GM12801 (cell line): ENCODE measurements around the gene PHF12.

Source experiments
- TF ChIP-seq, protein P1 (sequence below): IDR thresholded peaks from one replicate; pipeline ENCODE4 v1.5.1; 2011; ENCODE audit warnings: control low read depth; ENCODE audit not compliant: insufficient read length; ENCODE audit errors: extremely low read depth

PHF12 gene

DNA sequence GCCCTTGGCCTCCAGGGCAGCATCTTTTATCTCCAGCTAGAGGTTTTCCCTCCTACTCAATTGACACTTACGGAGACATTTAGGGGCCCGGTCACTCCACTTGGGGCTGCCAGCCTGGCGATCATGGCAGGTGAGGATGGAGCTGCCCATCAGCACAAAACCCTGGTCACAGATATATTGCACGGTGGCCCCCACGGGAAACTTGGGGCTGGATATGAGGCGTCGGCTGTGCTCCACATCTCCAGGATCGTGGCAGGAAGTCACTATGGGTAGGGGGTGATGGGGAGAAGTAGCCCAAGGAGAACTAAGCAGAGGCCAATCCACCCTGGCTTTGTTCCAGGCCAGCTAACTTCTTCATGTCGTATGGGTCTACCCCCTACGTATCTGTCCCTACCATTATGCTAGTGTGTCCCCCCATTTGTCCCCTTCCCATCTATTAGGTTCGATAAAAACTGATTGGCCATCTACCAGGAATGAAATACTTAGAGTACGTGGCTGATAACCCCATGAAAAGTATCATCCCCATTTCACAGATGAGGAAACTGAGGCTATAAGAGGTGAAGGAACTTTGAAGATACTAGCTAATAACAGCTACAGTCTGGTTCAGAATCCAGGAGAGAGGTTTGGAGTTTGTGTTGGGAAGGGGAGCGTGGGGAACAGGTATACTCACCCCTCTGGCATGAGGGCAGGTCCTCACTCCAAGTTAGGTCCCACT is 6.1 kb upstream of the PHF12 start:
- TF ChIP-seq, protein P1, sequence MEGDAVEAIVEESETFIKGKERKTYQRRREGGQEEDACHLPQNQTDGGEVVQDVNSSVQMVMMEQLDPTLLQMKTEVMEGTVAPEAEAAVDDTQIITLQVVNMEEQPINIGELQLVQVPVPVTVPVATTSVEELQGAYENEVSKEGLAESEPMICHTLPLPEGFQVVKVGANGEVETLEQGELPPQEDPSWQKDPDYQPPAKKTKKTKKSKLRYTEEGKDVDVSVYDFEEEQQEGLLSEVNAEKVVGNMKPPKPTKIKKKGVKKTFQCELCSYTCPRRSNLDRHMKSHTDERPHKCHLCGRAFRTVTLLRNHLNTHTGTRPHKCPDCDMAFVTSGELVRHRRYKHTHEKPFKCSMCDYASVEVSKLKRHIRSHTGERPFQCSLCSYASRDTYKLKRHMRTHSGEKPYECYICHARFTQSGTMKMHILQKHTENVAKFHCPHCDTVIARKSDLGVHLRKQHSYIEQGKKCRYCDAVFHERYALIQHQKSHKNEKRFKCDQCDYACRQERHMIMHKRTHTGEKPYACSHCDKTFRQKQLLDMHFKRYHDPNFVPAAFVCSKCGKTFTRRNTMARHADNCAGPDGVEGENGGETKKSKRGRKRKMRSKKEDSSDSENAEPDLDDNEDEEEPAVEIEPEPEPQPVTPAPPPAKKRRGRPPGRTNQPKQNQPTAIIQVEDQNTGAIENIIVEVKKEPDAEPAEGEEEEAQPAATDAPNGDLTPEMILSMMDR, result no peak

DNA sequence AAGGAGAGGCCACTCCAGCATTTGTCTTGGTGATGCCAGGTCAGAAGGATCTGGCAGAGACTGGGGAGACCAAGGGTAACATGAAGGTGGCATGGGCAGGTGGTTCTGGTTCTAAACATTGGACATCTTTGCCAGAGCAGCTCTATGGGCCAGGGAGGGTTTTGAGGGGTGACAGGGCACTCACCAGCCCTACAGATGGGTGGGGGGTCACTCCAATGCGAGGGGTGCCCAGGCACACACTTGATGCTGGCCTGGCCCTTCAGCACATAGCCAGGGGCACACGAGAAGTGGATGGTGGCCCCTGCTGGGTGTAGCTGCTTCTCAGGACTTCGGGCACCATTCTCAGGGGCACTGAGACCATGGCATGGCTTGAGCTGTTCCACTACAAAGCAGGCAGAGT is 5.5 kb upstream of the PHF12 start:
- TF ChIP-seq, protein P1, result no peak

DNA sequence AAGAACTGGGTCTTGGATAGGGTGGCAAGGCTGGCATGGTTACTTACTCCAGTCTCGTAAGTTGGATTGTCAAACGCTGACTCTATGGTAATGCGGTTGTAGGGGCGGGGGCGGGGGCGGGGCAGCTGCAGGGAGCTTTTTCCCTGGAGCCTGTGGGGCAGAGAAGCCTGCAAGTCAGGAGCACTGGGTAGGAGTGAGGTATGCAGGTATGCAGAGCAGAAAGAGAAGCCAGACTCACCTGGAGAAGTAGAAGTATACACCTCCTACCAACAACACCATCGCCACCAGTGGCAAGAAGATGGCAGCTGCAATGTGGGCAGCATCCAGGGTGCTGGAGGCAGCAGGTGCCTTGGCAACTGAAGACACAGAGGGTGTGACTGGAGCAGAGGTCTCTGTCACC is 4.8 kb upstream of the PHF12 start:
- TF ChIP-seq, protein P1, result no peak

DNA sequence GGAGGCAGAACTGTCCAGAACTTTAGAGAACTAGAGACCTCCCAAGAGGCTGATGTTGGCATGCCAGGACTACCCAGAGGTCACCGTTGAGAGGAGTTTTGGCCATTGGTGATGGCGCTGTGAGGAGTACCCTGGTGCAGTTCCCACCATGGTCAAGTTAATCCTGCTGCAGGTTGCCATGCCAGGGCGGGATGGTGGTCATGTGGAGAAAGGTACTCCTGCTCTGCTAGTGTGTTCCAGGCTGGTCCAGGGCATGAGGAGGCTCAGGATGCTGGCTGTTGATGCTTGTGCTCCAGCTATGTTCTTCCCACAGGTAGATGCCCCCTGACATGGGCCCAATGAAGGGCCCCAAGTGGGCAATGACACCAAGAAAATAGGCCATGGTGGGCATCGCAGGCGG is 4.1 kb upstream of the PHF12 start:
- TF ChIP-seq, protein P1, result no peak

DNA sequence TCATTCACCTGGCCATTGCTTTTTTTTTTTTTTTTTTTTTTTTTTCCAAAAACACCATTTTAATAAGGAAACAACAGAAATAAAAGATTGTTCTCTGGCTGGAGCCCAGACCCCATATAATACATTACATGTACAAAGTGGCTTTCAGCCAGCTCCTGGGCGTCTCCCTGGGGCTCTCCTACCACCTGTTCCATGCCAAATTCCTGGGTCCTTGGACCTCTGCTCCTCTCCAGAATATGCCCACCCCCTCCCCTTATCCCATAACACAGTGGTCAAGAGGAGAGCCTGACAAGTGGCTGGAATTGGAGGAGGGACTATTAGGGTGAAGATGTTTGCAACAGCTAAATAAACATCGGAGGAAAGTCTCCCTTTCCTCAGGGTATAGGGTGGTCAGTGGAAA is 3.6 kb upstream of the PHF12 start:
- TF ChIP-seq, protein P1, result no peak

DNA sequence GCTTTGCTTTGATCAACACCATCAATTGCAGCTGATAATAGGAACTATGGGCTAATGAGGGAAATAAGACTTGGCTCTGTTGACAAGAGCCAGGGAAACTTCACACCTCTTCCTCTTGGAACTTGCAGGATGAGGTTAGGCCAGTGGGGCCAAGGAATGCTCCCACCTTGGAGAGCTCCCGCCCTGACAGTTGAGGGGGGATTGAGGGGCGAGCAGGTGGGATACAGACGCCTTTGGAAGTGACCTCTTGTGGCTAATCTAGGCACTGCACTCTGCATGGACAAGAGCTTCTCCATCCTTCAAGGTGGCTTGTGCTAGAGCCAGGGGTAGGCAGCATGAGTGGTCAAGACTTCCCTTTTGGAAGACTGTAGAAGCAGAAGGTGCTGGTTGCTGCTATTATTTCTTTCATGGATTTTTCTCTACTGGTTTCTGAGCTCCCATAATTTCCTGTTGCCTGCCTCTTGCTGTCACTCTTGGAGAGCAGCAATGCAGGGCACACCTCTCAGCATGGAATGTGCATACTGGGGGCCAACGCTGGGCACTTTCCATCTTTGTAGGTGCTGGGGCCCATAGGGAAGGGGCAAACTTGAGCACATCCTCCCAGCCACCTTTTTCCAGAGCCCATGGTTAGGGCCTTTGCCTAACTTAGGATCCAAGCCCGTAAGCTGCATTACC is 2.3 kb upstream of the PHF12 start:
- TF ChIP-seq, protein P1, result no peak

DNA sequence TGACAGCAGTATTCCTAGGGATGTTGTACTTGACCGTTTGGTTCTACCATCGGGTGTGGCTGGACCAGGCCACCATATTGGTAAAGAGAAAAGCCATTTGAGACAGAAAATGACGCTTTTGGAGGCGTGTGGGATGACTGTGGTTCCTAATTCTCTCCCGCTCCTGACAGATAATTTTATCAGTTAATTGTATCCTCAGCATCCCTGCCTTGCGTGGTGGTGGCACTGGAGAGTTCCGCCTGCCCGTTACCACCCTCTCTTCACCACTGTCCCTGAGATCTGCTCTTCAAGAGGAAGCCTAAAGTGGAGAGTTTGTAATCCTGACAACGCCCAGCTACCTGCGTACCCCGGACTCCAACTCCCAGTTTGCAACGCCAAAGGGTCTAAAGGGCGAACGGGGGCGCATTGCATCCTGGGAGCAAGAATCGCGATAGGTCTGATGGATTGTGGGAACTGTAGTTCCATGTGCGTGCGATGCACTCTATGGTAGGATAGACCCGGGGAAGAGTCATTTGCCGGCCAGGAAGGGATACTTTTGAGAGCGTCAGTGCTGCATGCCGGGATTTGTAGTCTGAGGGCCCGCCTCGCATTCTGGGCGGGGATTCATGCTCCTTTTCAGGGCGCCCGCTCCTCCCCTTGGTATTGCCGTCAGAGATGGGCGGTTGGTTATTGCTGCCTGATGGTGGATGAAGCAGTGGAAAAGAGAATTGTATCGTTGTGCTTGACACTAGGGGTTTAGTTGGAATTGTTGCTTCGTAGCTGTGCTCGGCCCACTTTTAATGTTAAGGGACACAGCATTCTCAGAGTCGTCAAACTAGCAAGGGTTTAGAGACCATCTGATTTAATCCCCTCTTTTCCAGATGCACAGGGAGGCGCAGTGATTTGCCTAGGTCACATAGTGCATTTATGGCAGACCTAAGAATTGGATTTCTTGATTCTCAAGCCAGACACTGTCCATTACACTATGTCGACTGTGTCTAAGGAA is 965 bp upstream of the PHF12 start:
- TF ChIP-seq, protein P1, result no peak
